IgD-negative memory B cell (primary cell): ENCODE measurements around the gene ZIC1. TPM values are rescaled to one million over a fixed set of nuclear protein-coding genes. Genes with fewer than 3 reads are reported as not detected.

Experiments
- H3K27ac Mint-ChIP-seq, 3 donors: one replicate each; pipeline ENCODE4 v1.8.0; 2020 to 2022; ENCODE audit warnings: mild to moderate bottlenecking in 3 of 3, mixed read lengths in 3 of 3, moderate library complexity in 1 of 3
- H3K27me3 Mint-ChIP-seq: one replicate; pipeline ENCODE4 v1.8.0; 2021; ENCODE audit warnings: mixed read lengths
- H3K36me3 Mint-ChIP-seq: one replicate; pipeline ENCODE4 v1.8.0; 2020; ENCODE audit warnings: mild to moderate bottlenecking, mixed read lengths
- H3K4me1 Mint-ChIP-seq, 3 donors: one replicate each; pipeline ENCODE4 v1.8.0; 2020 to 2022; ENCODE audit warnings: mixed read lengths in 3 of 3, mild to moderate bottlenecking in 1 of 3
- H3K4me3 Mint-ChIP-seq, 4 donors: one replicate each; pipeline ENCODE4 v1.8.0; 2020 to 2022; ENCODE audit warnings: mild to moderate bottlenecking in 4 of 4, mixed read lengths in 4 of 4, moderate library complexity in 3 of 4
- H3K9me3 Mint-ChIP-seq, 3 donors: one replicate each; pipeline ENCODE4 v1.8.0; 2020 to 2021; ENCODE audit warnings: mixed read lengths in 3 of 3, mild to moderate bottlenecking in 1 of 3
- polyA plus RNA-seq: library from polyadenylated mRNA; unstranded; fragments of 300-500 nt; fragmentation: Illumina TruSeq; gene quantifications from one replicate; pipeline ENCODE4 v1.2.3, GENCODE V29; 2021

Gene ZIC1
- polyA plus RNA-seq, 1 donor from 2014 or later: not detected

- Mint-ChIP-seq H3K27me3 (peaks cover 67% of the 10 kb centered on the region), H3K9me3 (peaks cover 6 to 8% (median 7%) of the 10 kb centered on the region in 3 donors), H3K36me3 (no peaks in the 10 kb centered on the region), H3K27ac (no peak overlapping the region), H3K4me3 (no peak overlapping the region), H3K4me1 (peaks cover 0 to 9% (median 7%) of the 10 kb centered on the region in 3 donors)
Observed at GRCh38 chr3:147415874-147416273, 6.7 kb downstream of the ZIC1 start.

DNA sequence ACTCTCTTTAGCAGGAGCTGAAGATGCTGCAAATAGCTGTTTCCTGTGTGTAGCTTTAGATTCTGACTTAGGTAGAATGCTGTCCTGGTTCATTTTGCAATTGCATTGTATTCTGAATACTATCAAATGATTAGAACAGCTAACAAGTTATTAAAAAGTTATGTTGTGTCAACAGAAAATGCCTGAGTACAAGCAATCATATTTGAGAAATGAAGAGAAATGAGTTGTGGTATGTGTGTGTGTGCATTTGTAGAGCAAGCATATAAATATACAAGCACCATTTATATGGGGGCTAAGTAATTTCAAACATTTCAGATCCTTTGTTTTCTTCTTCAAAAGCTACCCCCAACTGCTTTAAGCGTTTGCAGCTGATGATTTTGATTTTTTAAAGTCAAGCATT, 7.8 kb downstream of the ZIC1 start:
- Mint-ChIP-seq H3K4me1 (peaks cover 0 to 7% (median 7%) of the 10 kb centered on the region in 3 donors), H3K27ac (no peak overlapping the region), H3K36me3 (no peaks in the 10 kb centered on the region), H3K4me3 (no peak overlapping the region), H3K27me3 (peaks cover 64% of the 10 kb centered on the region), H3K9me3 (peaks cover 2 to 4% (median 3%) of the 10 kb centered on the region in 3 donors)

- Mint-ChIP-seq H3K4me1 (peaks cover 0 to 7% (median 6%) of the 10 kb centered on the region in 3 donors), H3K36me3 (no peaks in the 10 kb centered on the region), H3K27ac (no peak overlapping the region), H3K9me3 (peaks cover 2 to 3% (median 3%) of the 10 kb centered on the region in 3 donors), H3K27me3 (peaks cover 66% of the 10 kb centered on the region), H3K4me3 (no peak overlapping the region)
Observed at GRCh38 chr3:147417551-147418295, 8.6 kb downstream of the ZIC1 start.

DNA sequence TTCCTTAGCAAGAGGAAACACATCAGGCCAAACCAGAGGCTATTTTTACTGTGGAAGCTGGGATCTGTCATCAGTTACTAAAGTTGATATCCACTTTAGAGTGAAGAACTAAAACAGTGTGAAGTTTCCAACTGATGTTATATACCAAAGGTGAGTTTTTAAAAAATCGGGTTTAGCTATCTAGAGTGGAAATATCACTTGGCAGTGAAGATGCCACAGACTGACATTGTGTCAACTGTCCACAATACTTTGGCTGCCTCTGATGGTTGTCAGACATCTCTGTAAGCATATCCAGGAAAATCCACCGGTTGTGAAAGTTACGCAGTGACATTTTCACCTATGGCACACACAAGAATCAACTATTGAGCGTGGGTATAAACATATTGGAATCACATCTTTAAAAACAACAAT, 9.2 kb downstream of the ZIC1 start:
- Mint-ChIP-seq H3K27me3 (peaks cover 66% of the 10 kb centered on the region), H3K36me3 (no peaks in the 10 kb centered on the region), H3K4me1 (peaks cover 0 to 4% (median 3%) of the 10 kb centered on the region in 3 donors), H3K27ac (no peak overlapping the region), H3K4me3 (no peak overlapping the region), H3K9me3 (peaks cover 2 to 3% (median 2%) of the 10 kb centered on the region in 3 donors)

- H3K27me3 Mint-ChIP-seq: peaks cover 68% of the 10 kb centered on the region
- H3K27ac Mint-ChIP-seq: no peak overlapping the region
- H3K4me3 Mint-ChIP-seq: peak overlapping the region in 1 of 4 donors; percentile 63
- H3K9me3 Mint-ChIP-seq: peaks cover 0 to 3% (median 2%) of the 10 kb centered on the region in 3 donors
- peaks cover 0 to 1% (median 0%) of the 10 kb centered on the region in 3 donors for H3K4me1 Mint-ChIP-seq
- no peaks in the 10 kb centered on the region for H3K36me3 Mint-ChIP-seq
Observed at GRCh38 chr3:147418808-147419701, 9.9 kb downstream of the ZIC1 start.

DNA sequence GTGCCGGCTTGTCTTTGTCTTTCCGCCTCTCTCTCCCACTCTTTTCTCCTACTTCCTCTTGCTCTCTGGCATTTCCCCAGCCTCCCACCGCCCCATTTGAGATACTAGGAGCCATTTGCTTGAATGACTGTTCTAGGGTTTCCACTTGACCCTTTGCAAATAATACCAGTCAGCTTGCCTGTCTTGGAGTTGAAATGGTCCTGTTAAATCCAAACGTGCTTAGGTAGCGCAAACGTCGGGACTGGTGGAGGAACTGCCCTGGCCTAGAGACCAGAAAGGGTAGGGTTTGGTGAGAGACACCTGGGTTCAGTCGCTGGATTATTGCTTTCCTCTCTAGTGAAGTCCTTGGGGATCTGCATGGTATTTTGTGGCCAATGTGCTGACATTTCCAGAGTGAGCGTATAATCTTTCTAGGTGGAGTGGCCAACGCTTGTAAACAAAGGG, 10.6 kb downstream of the ZIC1 start:
- Mint-ChIP-seq H3K4me1 (peaks cover 0 to 1% (median 0%) of the 10 kb centered on the region in 3 donors), H3K4me3 (peak overlapping the region in 1 of 4 donors; percentile 30), H3K27me3 (peaks cover 62% of the 10 kb centered on the region), H3K27ac (no peak overlapping the region), H3K9me3 (peaks cover 0 to 3% (median 2%) of the 10 kb centered on the region in 3 donors), H3K36me3 (no peaks in the 10 kb centered on the region)

DNA sequence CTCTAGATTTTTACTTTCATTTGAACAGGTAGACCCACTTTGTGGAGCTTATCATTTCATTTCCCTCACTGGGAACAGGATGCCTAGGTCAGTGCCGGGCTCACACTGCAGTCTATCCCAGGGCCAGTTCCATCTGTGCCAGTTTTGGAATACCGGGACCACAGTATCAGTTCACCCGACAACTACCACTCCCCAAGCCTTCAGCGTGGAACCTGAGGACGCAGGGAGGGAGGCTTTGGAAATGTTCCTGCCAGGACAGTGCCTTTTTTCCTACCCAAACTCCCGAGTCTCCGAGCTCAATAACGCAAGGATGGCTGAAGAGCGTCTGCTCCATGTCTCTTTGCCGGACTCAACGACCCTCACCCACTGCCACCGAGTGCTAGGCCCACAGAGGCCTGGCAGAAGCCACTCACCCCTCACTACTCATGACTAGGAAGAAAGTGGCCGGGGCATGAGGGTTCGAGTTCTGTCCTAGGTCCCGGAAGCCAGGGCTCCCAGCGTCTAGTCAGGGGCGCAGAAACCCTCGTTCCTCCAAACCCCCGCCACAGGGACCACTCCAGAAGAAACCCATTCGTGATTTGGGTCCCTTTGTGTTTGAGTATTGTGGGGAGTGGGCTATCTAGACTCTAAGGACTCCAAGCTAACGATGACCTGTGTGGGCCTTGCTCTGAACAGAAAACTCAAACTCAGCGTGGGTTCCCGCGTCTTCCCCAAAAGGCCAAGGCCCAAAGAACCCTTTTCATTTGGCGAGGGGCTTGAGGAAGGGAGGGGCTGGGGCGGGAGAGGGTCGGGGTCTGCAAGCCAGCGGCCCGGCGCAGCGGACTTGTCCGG, 11.4 kb downstream of the ZIC1 start:
- Mint-ChIP-seq H3K36me3 (no peaks in the 10 kb centered on the region), H3K4me3 (no peak overlapping the region), H3K27ac (no peak overlapping the region), H3K9me3 (peaks cover 0 to 3% (median 2%) of the 10 kb centered on the region in 3 donors), H3K4me1 (peaks cover 0 to 1% (median 0%) of the 10 kb centered on the region in 3 donors), H3K27me3 (peaks cover 63% of the 10 kb centered on the region)

- H3K27me3 Mint-ChIP-seq: peaks cover 59% of the 10 kb centered on the region
- no peak overlapping the region for H3K27ac Mint-ChIP-seq
- no peak overlapping the region for H3K4me3 Mint-ChIP-seq
- peaks cover 0 to 3% (median 2%) of the 10 kb centered on the region in 3 donors for H3K9me3 Mint-ChIP-seq
- H3K36me3 Mint-ChIP-seq: no peaks in the 10 kb centered on the region
- peaks cover 0 to 1% (median 0%) of the 10 kb centered on the region in 3 donors for H3K4me1 Mint-ChIP-seq
Observed at GRCh38 chr3:147421184-147421912, 12.2 kb downstream of the ZIC1 start.

GRCh38 chr3:147422196-147422595, 13.0 kb downstream of the ZIC1 start:
- Mint-ChIP-seq H3K9me3 (peaks cover 0 to 3% (median 2%) of the 10 kb centered on the region in 3 donors), H3K27me3 (peaks cover 59% of the 10 kb centered on the region), H3K4me1 (peaks cover 0 to 1% (median 0%) of the 10 kb centered on the region in 3 donors), H3K27ac (no peak overlapping the region), H3K36me3 (no peaks in the 10 kb centered on the region), H3K4me3 (no peak overlapping the region)

DNA sequence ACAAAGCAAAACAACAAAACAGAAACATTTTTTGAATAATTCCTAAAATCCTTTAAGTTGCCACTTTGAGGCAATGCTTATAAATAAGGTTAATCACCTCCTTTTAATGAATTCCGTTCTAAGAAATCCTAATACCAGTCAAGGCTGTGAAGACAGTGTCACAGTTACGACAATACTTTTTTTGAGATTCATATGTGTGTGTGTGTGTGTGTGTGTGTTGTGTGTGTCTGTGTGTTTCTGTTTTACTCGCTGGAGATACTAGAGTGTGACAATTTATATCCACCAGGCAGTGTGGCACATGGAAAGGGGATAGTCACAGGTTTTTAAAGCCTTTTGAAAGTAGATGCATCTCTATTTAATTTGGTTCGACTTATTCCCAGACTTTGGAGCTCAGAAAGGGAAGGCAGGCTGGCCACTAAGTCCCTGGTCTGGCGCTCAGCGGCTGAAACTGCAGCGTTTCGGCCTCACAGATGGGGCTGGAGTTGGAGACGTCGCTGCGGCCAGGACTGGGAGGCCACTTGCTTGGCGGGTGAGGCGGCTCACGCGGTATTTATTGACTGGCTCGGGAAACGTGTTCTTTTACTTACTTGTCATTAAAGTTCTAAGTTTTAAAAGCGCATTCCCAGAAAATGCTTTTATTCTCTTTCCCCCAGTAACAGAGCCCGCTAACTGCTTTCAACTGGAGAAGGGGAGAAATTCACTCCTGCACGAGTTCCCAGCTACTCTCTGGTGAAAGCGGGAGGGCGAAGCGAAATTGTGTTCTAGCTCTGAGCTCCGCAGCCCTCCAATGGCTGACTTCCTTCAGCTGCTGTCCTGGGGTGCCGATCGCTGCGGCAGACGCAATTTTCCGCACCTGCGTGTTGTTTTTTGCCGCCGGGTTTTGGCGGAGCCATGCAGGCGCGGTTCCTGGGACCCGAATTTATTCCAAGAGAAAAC, 13.7 kb downstream of the ZIC1 start:
- Mint-ChIP-seq H3K27ac (no peak overlapping the region), H3K4me1 (peaks cover 0 to 1% (median 0%) of the 10 kb centered on the region in 3 donors), H3K36me3 (no peaks in the 10 kb centered on the region), H3K27me3 (peaks cover 57% of the 10 kb centered on the region), H3K4me3 (peak overlapping the region in 1 of 4 donors; percentile 58), H3K9me3 (peaks cover 0 to 2% (median 1%) of the 10 kb centered on the region in 3 donors)

DNA sequence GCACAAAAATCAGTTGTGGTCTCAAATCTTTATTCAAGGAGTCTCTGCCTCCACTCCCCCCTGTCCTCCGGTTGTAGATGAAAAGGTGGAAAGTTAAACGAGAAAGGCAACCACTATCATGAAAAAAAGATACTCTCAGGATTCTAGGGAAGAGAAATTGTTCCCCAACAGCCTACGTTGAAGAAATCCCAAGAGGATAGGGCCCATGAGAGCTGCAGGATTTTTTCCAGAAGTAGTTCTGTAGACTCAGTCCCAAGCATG, 14.3 kb downstream of the ZIC1 start:
- H3K4me1 Mint-ChIP-seq: peaks cover 0 to 1% (median 0%) of the 10 kb centered on the region in 3 donors
- H3K36me3 Mint-ChIP-seq: no peaks in the 10 kb centered on the region
- H3K4me3 Mint-ChIP-seq: no peak overlapping the region
- H3K27me3 Mint-ChIP-seq: peaks cover 54% of the 10 kb centered on the region
- peak overlapping the region in 1 of 3 donors; percentile 23 for H3K27ac Mint-ChIP-seq
- H3K9me3 Mint-ChIP-seq: peaks cover 0 to 2% (median 0%) of the 10 kb centered on the region in 3 donors

DNA sequence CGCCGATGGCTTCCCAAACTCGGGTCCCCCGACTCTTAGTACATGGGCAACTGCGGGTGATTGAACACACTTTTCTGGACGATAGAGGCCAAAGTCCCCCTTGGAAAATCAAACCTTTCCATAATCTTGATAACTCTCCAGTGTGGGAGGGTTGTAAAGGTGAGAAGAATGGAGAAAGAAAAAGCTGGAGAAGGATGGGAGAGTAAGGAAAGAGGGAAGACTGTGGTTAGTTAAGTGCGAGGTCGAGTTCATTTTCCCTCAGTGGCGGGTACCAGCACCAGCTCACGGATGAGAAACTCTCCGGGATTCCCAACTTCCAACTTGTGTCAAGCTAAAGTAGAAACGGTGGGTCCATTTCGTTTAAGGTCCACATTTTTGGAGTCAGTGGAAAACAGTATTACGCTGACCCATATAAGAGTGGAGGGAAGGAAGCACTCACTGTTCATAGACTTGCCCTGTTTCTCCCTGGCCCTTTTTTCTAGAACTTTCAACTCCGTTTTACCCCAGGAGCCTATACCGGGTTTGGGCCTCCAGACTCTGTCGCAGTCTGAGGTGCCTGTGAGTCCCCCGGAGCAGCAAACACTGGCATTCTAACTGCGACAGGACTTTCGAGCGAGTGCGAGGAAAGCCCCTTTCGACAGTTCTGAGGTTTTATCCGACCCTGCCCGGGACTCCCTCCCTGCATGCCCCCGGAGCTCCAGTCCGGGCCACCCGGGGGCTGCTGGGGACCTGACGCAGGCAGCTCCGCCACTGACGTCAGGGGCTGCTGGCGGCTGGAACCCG, 14.8 kb downstream of the ZIC1 start:
- Mint-ChIP-seq H3K9me3 (peaks cover 0 to 2% (median 0%) of the 10 kb centered on the region in 3 donors), H3K36me3 (no peaks in the 10 kb centered on the region), H3K27me3 (peaks cover 51% of the 10 kb centered on the region), H3K27ac (peak overlapping the region in 1 of 3 donors; percentile 23), H3K4me1 (peaks cover 0 to 1% (median 0%) of the 10 kb centered on the region in 3 donors), H3K4me3 (no peak overlapping the region)
